CD4-positive, alpha-beta T cell treated with Interleukin-6 for 4 hours (primary cell): ENCODE data around the gene PLEKHD1.
"Not testable (repeated sequence)": the region's sequence is repeated elsewhere in the genome, so short reads cannot be mapped to it uniquely, and the experiment has no call there.

ENCODE experiments used
- DNase-seq: peaks from one replicate; pipeline ENCODE4 v3.0.0-alpha.2; 2020; ENCODE audit warnings: mixed read lengths

The PLEKHD1 gene

DNA sequence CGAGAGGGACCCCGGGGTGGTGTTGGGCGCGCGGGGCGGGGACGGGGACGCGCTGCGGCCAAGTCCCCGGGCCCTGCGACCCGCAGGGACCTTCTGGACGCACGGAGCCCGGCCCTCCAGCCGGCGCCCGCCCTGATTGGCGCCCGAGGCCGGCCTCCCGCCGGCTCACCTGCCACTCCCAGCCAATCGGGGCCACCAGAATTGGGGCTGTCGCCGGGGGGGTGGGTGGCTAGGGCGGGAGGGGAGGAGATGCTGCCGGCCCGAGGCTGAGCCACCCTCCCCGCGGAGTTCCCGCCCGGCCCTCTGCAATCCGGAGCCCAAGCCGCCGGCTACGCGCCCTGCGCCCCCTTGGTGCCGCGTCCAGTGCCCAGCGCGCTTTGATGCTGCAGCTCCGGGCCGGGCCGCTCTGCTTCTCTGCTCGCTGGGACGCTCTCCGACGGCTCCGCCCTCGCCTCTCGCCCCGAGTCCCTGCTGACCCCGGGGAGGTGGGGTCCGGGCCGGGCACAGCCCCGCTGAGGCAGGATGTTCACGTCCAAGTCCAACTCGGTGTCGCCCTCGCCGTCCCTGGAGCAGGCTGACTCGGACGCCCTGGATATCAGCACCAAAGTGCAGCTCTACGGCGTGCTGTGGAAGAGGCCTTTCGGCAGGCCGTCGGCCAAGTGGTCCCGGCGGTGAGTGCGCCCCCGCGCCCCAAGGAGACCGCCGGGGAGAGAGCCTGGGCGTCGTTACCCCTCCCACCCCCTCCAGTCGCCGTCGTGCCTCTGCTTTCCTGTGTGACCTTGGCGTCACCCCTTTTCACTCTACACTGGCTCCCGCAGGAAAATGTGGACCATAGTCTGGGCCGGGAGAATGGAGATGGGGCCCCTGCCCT is at the start of gene PLEKHD1:
PLEKHD1 (plus strand) TSS at position 285 of the 871 bp plus-strand sequence; CDS start at position 523, 238 bp downstream.
- no peak for DNase-seq

- no peak for DNase-seq
Measured at GRCh38 chr14:69439521-69440270, 44.8 kb upstream of the PLEKHD1 start.

- DNase-seq, result no peak
Measured at GRCh38 chr14:69441948-69442347, 42.6 kb upstream of the PLEKHD1 start.

DNA sequence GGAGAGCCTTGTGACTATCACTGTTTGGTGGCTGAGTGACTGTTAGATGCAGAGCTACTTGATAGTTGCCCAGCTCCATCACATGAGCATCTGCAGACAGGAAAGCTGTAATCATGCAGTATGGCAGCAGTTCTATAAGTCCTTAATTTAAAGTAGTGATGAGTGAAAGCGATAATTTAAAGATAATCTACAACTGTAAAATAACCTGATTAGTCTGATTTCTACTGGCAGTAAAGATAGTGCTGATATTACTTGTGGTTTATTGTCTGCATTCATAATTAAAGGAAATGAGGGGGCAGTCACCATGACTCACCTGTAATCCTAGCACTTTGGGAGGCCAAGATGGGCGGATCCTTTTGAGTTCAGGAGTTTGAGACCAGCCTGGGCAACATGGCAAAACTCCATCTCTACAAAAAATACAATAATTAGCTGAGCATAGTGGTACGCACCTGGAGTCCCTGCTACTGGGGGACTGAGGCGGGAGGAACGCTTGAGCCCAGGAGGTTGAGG is 41.2 kb upstream of the PLEKHD1 start:
- DNase-seq, result no peak

GRCh38 chr14:69449216-69449615 is 35.3 kb upstream of the PLEKHD1 start:
- DNase-seq, result no peak

- DNase-seq, result no peak
Measured at GRCh38 chr14:69451941-69452340, 32.6 kb upstream of the PLEKHD1 start.

- no peak for DNase-seq
Measured at GRCh38 chr14:69458350-69458749, 26.2 kb upstream of the PLEKHD1 start.

DNA sequence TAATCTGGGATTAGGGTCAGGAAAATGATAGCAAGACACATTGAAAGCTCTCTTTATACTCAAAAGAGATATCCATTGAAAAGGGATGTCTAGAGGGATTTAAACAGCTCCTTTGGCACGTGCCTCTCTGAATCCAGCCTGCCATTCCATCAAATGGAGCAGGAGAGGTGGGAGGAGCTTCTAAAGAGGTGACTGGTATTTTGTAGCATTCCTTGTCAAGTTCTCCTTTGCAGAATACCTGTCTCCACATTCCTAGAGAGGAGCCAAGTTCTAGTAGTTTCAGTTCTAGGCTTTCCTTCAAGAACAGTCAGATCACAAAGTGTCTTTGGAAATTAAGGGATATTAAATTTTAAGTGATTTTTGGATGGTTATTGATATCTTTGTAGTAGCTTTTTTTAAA is 25.4 kb upstream of the PLEKHD1 start:
- no peak for DNase-seq

GRCh38 chr14:69460093-69460701 is 24.3 kb upstream of the PLEKHD1 start:
- peak; percentile 59 for DNase-seq

DNA sequence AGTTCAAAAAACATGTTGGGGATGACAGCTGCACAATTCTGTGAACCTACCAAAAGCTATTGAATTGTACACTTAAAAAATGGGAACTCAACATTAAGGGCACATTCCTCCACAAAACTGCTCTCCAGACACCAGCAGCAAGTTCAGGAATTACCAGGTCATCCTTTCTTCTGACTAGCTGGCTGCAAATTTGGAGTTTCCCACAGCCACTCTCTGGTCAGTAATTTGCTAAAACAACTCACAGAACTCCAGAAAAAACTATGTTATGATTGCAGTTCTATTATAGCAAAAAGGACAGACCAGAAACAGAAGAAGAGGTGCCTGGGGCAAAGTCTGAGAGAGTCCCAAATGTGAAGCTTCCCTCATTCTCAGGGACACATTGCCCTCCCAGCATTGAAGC is 20.1 kb upstream of the PLEKHD1 start:
- DNase-seq, result no peak

GRCh38 chr14:69464829-69465228 is 19.7 kb upstream of the PLEKHD1 start:
- DNase-seq, result no peak

- no peak for DNase-seq
Measured at GRCh38 chr14:69468949-69469348, 15.6 kb upstream of the PLEKHD1 start.

- no peak for DNase-seq
Measured at GRCh38 chr14:69471436-69471835, 13.1 kb upstream of the PLEKHD1 start.

- no peak for DNase-seq
Measured at GRCh38 chr14:69471916-69472315, 12.6 kb upstream of the PLEKHD1 start.

- DNase-seq, result no peak
Measured at GRCh38 chr14:69473260-69473659, 11.3 kb upstream of the PLEKHD1 start.

GRCh38 chr14:69473946-69474345 is 10.6 kb upstream of the PLEKHD1 start:
- DNase-seq, result no peak

DNA sequence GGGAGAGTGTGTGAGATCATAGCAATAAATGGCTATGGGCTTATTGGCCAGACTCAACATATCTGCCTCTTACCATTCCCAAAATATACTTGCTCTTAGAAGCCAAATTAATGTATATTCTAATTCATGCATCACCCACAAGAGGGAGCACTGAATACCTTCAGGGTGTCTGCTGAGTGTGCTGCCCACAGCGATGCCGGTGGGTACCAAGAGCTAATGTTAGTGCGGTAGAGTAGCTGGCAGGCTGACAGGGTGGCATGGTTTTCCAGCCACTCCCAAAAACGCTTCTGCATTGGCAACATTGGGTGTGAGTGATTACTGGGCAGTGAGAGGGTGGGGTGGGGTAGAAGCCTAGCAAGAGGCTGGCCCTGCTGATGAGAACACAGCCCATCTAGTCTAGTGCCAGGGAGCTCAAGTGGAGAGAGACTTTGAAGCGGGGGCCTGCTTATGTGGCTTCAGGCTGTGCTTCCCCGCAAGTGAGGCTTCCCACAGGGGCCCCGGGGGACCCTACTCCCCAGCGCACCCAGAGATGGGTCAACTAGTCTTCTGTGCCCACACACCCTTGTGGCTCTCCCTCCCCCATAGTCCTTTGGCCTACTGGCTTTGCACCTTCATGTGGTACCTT is 9.2 kb upstream of the PLEKHD1 start:
- no peak for DNase-seq

- not testable (repeated sequence) for DNase-seq
Measured at GRCh38 chr14:69476824-69477450, 7.6 kb upstream of the PLEKHD1 start.

- DNase-seq, result not testable (repeated sequence)
Measured at GRCh38 chr14:69478055-69478454, 6.5 kb upstream of the PLEKHD1 start.

DNA sequence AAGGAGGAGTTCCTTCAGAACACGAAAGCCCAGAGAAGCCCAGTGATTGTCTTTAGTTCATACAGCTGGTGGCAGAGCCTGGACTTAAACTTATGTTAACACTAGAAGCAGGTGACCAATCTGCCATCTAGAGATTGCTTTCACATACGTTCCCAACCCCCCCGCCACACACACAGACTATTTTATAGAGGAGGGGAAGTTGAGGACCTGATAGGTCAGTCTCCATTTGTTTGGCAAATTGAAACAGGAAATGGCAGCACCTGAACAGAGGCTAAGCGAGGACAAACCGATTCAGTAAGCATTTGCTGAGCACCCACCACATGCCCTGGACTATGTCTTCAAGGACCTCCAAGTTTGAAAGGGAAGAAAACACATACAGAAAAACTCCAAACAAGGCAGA is 4.8 kb upstream of the PLEKHD1 start:
- DNase-seq, result no peak

- DNase-seq, result no peak
Measured at GRCh38 chr14:69480136-69480535, 4.4 kb upstream of the PLEKHD1 start.

GRCh38 chr14:69481815-69482568 is 2.5 kb upstream of the PLEKHD1 start:
- no peak for DNase-seq
